K562 (cell line): ENCODE data around the gene EXOSC1. TPM values are rescaled to one million over a fixed set of nuclear protein-coding genes. Genes with fewer than 3 reads are reported as not detected.

Source experiments
- E2F4 ChIP-seq: sonication (generic); formaldehyde crosslinking; IDR thresholded peaks from 2 replicates; pipeline ENCODE4 v1.8.0; 2022; ENCODE audit warnings: mild to moderate bottlenecking, low read depth, missing genetic modification reagents
- GTF2E2 ChIP-seq: fragments of 200-800 bp; sonication (Bioruptor generic); IDR thresholded peaks from 2 replicates; pipeline ENCODE4 v1.6.1; 2016; ENCODE audit warnings: missing genetic modification characterization, missing compliant biosample characterization
- HMBOX1 ChIP-seq: sonication (generic); IDR thresholded peaks from 2 replicates; pipeline ENCODE4 v1.6.1; 2016
- IFI16 ChIP-seq: fragments of 250-450 bp; sonication (Bioruptor Pico); IDR thresholded peaks from 2 replicates; pipeline ENCODE4 v2.1.2; 2022; ENCODE audit warnings: mild to moderate bottlenecking, inconsistent platforms
- KHSRP ChIP-seq: fragments of 450-650 bp; IDR thresholded peaks from 2 replicates; pipeline ENCODE4 v1.6.1; 2017
- KLF10 ChIP-seq: fragments of 250-450 bp; sonication (Bioruptor Pico); IDR thresholded peaks from 2 replicates; pipeline ENCODE4 v1.6.1; 2021; ENCODE audit warnings: matching md5 sums
- MAX ChIP-seq: sonication (generic); formaldehyde crosslinking; IDR thresholded peaks from 2 replicates; pipeline ENCODE4 v1.9.0; 2022; ENCODE audit warnings: mild to moderate bottlenecking, missing genetic modification reagents
- MCM3 ChIP-seq: fragments of 450-650 bp; IDR thresholded peaks from 2 replicates; pipeline ENCODE4 v1.6.1; 2016
- NFXL1 ChIP-seq: fragments of 450-650 bp; formaldehyde crosslinking; IDR thresholded peaks from 2 replicates; pipeline ENCODE4 v1.4.0; 2021; ENCODE audit warnings: mild to moderate bottlenecking
- NFYB ChIP-seq: IDR thresholded peaks from 2 replicates; pipeline ENCODE4 v1.6.1; 2011; ENCODE audit warnings: mild to moderate bottlenecking, moderate library complexity; ENCODE audit not compliant: insufficient read length; ENCODE audit errors: extremely low read depth
- PHF20 ChIP-seq: fragments of 450-650 bp; IDR thresholded peaks from 2 replicates; pipeline ENCODE4 v1.6.1; 2018; ENCODE audit not compliant: partially characterized antibody
- POLR2AphosphoS2 ChIP-seq: IDR thresholded peaks from 2 replicates; pipeline ENCODE4 v1.6.1; 2012; ENCODE audit warnings: low read length, improper control_type of control experiment
- SNIP1 ChIP-seq: fragments of 450-650 bp; IDR thresholded peaks from 2 replicates; pipeline ENCODE4 v1.7.1; 2017; ENCODE audit warnings: low read depth, mild to moderate bottlenecking
- YY1 ChIP-seq, 3 experiments: IDR thresholded peaks; 2 replicates each; pipeline ENCODE4 v1.6.1; 2011; ENCODE audit warnings: low read length in 2 of 3, mild to moderate bottlenecking in 2 of 3, moderate library complexity in 2 of 3, borderline replicate concordance in 1 of 3, control low read depth in 1 of 3, low read depth in 1 of 3; ENCODE audit not compliant: insufficient read depth in 3 of 3, insufficient replicate concordance in 2 of 3, control insufficient read depth in 1 of 3, insufficient read length in 1 of 3; ENCODE audit errors: extremely low read depth in 1 of 3
- polyA plus RNA-seq, 8 experiments: library from polyadenylated mRNA; depleted of rRNA in 4 of 8; stranded (reverse) in 5 of 8; unstranded in 3 of 8; fragments of >200 nt; fragmentation: Nextera tagmentation in 2 of 8; fragmentation: Illumina TruSeq in 1 of 8; extraction: Ambion mirVana in 2 of 8; extraction: Trizol in 1 of 8; gene quantifications; 2 replicates each; pipeline versions ENCODE4 v1.2.1 to v1.2.3, GENCODE V29; 2011 to 2014; ENCODE audit warnings: inconsistent platforms in 1 of 8, missing spikeins in 1 of 8
- total RNA-seq, 7 experiments: library from RNA; depleted of rRNA in 6 of 7; stranded (reverse); fragments of >200 nt in 6 of 7; fragmentation: Illumina TruSeq in 2 of 7; extraction: Trizol in 2 of 7; gene quantifications; 2 replicates each; pipeline versions ENCODE4 v1.2.1 to v1.2.3, GENCODE V29; 2011 to 2021; ENCODE audit warnings: low replicate concordance in 1 of 7
- TF ChIP-seq, protein P1 (sequence below), 2 experiments: fragments of 450-650 bp in 1 of 2; sonication (generic) in 1 of 2; formaldehyde crosslinking in 1 of 2; IDR thresholded peaks; 2 replicates each; pipeline versions ENCODE4 v1.7.1 to v1.9.0; 2016 to 2022; ENCODE audit warnings: inconsistent platforms in 1 of 2, mild to moderate bottlenecking in 1 of 2, missing genetic modification reagents in 1 of 2

The EXOSC1 gene
- total and polyA plus RNA-seq, 9 of the 15 experiments (the other 6 are each of a cell fraction or from before 2014, with no cell fraction given): 44.3 to 117 (median 67.0) TPM

- TF ChIP-seq, protein P1, sequence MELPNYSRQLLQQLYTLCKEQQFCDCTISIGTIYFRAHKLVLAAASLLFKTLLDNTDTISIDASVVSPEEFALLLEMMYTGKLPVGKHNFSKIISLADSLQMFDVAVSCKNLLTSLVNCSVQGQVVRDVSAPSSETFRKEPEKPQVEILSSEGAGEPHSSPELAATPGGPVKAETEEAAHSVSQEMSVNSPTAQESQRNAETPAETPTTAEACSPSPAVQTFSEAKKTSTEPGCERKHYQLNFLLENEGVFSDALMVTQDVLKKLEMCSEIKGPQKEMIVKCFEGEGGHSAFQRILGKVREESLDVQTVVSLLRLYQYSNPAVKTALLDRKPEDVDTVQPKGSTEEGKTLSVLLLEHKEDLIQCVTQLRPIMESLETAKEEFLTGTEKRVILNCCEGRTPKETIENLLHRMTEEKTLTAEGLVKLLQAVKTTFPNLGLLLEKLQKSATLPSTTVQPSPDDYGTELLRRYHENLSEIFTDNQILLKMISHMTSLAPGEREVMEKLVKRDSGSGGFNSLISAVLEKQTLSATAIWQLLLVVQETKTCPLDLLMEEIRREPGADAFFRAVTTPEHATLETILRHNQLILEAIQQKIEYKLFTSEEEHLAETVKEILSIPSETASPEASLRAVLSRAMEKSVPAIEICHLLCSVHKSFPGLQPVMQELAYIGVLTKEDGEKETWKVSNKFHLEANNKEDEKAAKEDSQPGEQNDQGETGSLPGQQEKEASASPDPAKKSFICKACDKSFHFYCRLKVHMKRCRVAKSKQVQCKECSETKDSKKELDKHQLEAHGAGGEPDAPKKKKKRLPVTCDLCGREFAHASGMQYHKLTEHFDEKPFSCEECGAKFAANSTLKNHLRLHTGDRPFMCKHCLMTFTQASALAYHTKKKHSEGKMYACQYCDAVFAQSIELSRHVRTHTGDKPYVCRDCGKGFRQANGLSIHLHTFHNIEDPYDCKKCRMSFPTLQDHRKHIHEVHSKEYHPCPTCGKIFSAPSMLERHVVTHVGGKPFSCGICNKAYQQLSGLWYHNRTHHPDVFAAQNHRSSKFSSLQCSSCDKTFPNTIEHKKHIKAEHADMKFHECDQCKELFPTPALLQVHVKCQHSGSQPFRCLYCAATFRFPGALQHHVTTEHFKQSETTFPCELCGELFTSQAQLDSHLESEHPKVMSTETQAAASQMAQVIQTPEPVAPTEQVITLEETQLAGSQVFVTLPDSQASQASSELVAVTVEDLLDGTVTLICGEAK (IDR thresholded peaks at IDR 0.05): no peak
- TF ChIP-seq, protein P1 (CRISPR knock-in tag; IDR thresholded peaks at IDR 0.05): no peak
- TF ChIP-seq KHSRP: no peak
- no peak for TF ChIP-seq NFXL1 (CRISPR knock-in tag)
- no peak for TF ChIP-seq IFI16 (CRISPR knock-in tag)
- no peak for TF ChIP-seq POLR2AphosphoS2
- TF ChIP-seq NFYB: no peak
- TF ChIP-seq HMBOX1: peak; percentile 83
- TF ChIP-seq MCM3: no peak
- TF ChIP-seq YY1 (IDR thresholded peaks at IDR 0.05; ENCODE audit: borderline replicate concordance in 1 of 3, control insufficient read depth in 1 of 3, extremely low read depth in 1 of 3, insufficient read depth in 3 of 3, insufficient read length in 1 of 3, insufficient replicate concordance in 2 of 3, low read depth in 1 of 3, low read length in 2 of 3): peak in 1 of 3 experiments; percentile 43
- TF ChIP-seq E2F4 (CRISPR knock-in tag): no peak
- peak; percentile 53 for TF ChIP-seq PHF20
- no peak for TF ChIP-seq SNIP1
- TF ChIP-seq GTF2E2 (tag): no peak
- 0 out of 2 replicates have a peak, but pooled peaks have one; percentile 15 for TF ChIP-seq MAX (CRISPR knock-in tag)
- no peak for TF ChIP-seq KLF10 (CRISPR knock-in tag)
Measured at GRCh38 chr10:97407211-97407951, 38.4 kb downstream of the EXOSC1 start (continued).
